GM18508 (cell line): ENCODE results near the gene SOX6.
A peak's percentile ranks its signal among the peaks of the same experiment; 100 is the strongest.

Source experiments
- ATAC-seq: cut with Tn5 transposase; IDR thresholded peaks from one replicate; pipeline ENCODE4 v1.9.1; 2021; ENCODE audit warnings: moderate number of reproducible peaks; ENCODE audit not compliant: insufficient read depth, unreplicated experiment

SOX6 gene

DNA sequence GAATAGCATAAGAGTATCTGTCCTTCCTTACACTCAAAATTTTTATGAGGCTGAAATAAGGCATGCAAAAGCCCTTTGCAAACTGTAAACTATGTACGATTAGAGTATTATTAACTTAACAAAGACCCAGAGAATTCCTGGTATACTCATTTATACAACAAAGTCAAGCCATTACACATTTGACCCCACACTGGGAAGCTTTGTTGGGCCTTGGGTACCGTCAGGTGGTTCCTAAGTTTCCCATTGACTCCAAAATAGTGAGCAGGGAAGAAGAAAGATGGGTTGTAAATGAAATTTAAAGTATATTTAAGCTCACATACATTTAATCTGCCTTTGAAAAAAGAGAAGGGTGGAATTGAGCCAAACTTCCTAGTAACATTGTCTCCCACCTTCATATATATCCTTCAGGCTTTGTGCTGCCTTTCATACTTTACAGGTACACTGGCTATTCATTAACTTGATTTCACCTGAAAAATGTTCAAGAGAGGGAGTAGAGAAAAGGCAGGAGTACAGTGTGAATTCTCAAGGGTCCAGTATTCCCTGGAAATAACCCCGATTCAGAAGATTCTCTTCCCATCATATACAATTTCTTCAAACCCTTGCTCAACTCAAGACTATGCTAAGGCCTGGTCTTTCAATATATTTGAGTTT lies 68.6 kb downstream of the SOX6 start:
- no peak for ATAC-seq

GRCh38 chr11:16286095-16286494 lies 70.3 kb downstream of the SOX6 start:
- ATAC-seq, result no peak

- ATAC-seq, result no peak
Observed at GRCh38 chr11:16280256-16280682, 76.1 kb downstream of the SOX6 start.

GRCh38 chr11:16279524-16279923 lies 76.8 kb downstream of the SOX6 start:
- ATAC-seq, result no peak

DNA sequence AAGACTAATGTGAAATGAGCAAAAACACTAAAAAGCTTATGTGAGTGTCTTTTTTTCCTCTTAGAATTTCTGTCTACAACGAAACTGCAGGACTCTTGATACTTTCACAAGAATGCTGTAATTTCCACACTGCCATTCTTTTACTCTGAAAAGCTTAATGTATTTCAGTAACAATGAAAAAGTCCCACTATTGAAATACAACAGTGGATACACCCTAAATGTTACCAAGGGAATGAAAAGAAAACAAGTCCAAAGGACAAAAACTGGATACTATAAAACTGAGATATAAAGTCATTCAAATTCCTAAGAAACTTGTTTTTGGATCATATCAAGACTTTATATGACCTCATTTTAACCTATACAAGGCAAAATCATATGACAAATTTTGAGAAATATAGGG lies 77.4 kb downstream of the SOX6 start:
- ATAC-seq, result no peak

DNA sequence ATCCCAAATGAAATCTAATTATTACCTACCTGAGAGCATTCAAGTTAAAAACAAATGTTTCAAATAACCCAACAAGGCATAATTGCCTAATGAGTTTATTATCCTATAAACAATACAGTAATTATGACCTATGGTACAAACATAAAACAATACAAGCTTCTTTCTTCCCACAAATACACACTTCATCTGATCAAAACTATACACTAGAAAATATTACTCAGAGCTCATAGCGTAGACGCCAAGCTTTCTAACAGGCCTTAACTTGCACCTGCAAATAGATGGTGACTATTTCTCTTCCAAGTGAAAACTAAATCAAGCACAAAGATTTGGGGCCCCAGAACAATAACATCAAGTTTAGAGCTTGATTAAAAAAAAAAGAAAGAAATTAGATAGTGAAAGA lies 78.1 kb downstream of the SOX6 start:
- no peak for ATAC-seq

DNA sequence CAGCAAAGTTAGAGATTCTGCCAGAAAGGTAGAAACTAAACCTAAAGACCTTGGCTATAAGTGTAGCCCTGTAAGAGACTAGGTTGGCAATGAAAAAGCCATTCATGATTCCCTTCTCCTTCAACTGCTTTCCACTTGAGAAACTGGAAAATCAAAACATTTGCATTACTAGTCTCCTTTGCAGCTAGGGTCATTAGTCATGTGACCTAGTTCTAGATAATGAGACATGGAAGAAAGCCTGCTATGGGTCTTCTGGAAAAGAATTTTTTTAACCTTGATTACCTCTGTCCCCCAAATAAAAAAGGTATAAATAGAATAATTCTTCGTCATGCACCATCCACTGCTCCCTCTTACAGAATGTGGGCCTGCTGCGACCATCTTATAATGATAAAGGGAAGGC lies 80.1 kb downstream of the SOX6 start:
- ATAC-seq, result no peak

GRCh38 chr11:16271258-16271657 lies 85.1 kb downstream of the SOX6 start:
- no peak for ATAC-seq

DNA sequence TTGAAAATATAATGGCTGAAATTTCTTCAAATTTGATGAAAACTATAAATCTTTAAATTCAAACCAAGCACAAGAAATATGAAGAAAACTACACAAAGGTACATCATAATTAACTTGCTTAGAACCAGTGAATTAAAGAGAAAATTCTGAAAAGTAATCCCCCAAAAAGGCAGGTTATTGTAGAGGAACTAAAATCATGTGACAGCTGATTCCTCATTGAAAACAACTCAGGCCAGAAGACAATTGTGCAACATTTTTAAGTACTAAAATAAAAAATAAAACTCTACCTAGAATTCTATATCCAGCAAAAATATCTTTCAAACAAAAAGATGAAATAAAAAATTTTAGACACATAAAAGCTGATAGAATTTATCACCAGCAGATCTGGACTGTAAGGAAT lies 90.3 kb downstream of the SOX6 start:
- ATAC-seq, result no peak

DNA sequence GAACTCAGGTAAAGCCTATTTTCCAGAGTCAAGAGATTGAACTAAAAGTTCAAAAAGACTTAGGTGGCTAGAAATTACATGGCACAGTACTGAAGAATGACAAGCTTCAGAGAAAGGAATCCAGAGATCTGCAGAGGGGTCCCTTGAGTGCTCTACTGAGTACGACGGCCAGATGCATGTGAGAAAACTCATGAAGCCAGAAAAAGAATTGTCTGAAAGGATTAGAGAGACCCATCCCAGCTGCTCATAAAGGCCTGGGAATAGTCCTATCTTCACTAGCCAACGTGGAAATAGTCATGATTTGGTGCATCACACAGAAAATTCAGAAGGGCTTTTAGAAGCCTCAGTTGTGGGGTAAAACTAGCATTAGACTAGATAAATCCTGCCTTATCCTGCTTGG lies 91.3 kb downstream of the SOX6 start:
- no peak for ATAC-seq

- ATAC-seq, result no peak
Observed at GRCh38 chr11:16262645-16262955, 93.7 kb downstream of the SOX6 start.

GRCh38 chr11:16261836-16262644 lies 94.3 kb downstream of the SOX6 start:
- ATAC-seq, result peak; percentile 99

DNA sequence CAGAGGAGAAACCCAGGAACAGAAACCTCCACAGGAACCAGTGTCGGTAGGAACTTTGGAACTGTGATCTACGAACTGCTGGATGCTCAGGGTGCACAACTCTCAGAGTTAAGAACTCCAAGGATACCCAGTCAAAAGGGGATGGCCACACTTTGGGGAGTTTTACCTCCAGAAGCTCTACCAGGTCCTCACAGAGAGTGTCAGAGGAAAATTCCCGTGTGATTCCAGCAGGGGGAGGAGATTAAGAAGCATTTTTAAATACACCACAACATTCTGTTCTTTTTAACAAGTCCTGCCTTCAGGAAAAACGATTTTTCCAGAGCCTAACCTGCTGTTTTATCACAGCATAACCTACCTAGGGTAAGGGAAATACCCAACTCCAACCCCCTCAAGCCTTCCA lies 104.0 kb downstream of the SOX6 start:
- ATAC-seq, result no peak

GRCh38 chr11:16248248-16248647 lies 108.1 kb downstream of the SOX6 start:
- ATAC-seq, result no peak

- ATAC-seq, result peak; percentile 96
Observed at GRCh38 chr11:16242806-16243205, 113.5 kb downstream of the SOX6 start.

DNA sequence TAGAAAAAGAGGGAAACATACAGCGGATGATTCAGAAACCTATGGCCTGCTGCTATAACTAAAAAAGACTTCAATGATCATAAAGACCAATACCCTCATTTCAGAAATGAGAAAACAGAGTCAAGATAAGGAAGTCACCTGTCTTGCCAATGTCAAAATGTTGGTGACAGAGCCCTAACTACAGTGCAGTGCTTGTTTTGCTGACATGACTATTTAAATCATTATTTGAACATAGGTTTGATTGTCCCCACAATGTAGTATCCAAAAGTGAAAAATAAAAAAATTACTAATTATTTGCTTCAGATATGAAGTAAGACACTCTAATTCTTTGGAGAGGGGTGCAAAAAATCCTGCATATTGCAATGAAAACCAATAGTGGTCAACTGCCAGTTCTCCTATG lies 115.7 kb downstream of the SOX6 start:
- ATAC-seq, result no peak

DNA sequence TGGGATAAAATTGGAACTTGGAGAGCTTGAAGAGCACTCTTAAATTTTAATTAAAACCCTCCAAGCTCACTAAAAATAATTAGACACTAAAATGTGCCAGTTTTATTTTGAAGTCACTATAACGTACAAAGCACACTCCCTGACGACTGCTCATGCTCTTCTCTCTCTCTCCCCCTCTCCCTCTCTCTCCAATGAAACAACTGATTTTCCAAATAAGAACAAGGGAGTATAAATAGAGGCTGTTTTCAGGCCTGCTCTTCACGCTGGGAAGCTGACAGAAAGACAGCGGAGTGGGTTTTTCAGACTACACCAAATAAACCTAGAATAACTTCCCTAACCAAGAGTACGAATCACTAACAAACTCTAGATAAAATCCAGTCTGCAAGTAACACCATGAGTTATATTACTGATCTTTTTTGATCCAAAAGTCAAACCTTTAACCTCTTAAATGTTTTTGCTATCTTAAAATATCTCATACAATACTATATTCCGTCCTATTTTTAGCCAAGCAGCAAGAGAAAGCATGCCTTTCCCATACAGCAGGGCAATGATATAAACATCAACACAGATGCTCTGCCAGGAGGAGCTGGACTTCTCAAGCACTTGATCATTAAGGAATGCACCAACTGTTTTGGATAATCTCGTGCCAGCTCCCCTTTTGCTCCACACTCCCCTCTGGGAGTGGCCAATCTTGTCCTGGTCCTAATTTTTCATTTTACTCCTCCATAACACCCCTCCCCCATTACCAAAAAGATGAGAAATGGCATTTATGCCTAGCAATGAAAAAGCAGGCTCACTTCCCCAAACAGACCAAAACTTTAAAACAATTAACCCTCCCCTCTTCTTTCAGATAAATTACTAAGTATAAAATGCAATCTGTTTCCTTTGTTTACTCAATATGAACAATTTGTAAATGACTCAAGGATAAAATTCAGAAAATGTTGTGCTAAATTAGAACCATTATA lies 116.9 kb downstream of the SOX6 start:
- ATAC-seq, result no peak

DNA sequence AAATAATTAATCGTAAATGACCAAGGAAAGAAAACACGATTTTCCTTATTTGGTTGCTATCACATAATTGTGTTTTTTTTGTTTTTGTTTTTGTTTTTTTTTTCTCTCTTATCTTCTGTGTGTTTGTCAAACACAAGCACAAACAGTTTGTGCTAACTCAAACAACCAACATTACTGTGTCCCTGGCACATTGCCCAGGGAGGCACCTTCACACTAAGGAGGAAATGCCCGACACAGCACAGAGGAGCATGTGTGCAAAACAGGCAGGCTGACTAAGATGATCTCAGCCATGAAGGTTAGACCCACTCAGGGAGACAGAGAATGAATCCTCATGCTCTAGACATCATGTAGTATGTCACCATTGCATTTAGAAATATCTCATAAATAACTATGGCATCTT lies 130.1 kb downstream of the SOX6 start:
- ATAC-seq, result no peak

GRCh38 chr11:16225623-16226022 lies 130.7 kb downstream of the SOX6 start:
- no peak for ATAC-seq

DNA sequence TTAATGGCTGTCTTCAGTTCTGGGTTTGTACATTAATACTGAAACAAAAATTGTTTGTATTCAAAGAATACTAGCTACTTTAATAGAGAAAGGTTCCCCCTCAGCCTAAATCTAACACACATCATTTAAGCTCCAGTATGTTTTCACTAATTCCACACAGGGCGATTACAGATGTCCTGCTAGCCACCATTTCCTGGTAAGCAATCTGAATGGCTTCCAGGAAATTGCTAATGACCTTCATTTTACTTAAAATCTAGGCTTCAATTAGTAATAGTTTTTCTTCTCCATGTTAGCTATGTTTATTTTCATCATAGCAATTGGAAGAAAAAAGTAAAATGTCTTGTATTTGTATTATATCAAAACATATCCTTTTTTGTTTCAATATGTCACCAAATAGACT lies 132.8 kb downstream of the SOX6 start:
- no peak for ATAC-seq

- ATAC-seq, result no peak
Observed at GRCh38 chr11:16217631-16218030, 138.7 kb downstream of the SOX6 start.
